ENCODE measurements around the gene JPT2.

The JPT2 gene

DNA sequence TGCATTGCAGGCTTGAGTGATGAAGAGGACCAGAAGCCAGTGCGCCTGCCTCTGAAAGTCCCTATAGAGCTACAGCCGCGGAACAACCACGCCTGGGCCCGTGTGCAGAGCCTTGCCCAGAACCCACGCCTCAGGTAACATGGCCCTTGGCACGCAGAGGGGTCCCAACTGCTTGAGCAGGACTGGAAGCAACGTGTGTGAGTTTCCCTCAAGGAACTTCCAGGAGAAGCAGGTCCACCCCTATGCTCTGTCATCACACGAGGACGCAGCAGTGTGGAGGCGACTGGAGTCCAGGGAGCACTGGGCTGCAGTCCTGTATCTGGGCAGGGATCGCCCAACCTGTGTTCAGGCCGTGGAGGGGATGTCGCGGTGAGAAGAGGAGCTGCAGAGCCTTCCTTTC lies 25.1 kb upstream of the JPT2 start:
- no peak for DNase-seq

DNA sequence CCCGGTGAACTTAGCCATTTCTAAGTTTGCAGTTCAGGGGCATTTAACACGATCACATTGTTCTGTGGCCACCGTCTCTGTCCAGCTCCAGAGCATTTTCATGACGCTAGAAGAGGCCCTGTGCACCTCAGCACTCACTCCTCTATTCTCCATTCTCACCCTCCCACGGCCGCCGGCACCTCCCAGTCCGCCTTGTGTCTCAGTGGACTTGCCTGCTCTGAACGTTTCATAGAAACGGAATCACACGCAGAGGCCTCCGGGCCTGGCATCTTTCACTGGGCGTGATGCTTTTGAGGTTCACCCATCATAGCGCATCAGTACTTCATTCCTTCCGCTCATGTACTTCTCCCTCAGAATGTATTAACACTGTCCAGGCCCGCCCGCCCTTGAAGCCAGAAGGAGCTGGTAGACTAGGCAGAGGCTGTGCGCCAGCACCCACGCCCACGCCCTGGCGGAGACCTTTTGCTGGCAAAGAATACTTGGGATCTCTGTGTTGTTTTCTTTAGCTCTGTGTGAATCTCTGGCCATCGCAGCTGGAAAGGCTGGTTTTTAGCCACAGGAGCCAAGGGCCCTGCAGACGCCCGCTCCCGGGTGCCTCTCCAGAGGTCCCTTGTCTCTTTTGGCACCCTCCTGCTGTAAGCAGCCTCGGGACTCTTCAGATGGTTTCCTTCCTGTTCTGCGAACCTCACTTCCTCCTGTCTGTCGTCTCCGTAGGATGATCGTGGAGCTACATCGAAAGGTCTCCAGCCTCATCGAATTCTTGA lies 23.4 kb upstream of the JPT2 start:
- no peak for DNase-seq

DNA sequence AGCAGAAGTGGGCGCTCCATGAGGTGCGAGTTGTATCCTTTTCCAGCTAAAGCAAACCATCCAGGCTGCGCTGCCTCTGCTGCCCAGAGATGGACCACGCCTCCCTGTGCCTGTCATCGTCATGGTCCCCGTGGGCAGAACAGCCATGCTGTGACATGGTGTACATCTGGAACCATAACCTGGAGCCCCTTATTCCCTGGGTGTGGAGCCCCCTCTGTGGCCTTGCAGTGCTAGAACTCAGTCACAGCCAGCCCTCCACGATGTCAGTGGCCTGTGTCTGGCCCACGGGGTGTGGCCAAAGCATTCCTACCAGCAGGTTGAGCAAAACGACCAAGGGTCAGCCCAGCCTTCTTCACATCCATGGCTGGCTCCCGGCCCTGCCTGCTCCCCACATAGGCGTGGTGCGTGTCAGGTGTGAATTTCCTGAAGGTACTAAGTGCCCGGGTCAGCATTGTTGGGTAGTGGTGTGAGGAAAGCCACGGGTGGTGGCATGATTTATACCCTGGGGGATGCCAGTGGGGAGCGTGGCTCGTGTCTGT lies 22.7 kb upstream of the JPT2 start:
- DNase-seq, result no peak

DNA sequence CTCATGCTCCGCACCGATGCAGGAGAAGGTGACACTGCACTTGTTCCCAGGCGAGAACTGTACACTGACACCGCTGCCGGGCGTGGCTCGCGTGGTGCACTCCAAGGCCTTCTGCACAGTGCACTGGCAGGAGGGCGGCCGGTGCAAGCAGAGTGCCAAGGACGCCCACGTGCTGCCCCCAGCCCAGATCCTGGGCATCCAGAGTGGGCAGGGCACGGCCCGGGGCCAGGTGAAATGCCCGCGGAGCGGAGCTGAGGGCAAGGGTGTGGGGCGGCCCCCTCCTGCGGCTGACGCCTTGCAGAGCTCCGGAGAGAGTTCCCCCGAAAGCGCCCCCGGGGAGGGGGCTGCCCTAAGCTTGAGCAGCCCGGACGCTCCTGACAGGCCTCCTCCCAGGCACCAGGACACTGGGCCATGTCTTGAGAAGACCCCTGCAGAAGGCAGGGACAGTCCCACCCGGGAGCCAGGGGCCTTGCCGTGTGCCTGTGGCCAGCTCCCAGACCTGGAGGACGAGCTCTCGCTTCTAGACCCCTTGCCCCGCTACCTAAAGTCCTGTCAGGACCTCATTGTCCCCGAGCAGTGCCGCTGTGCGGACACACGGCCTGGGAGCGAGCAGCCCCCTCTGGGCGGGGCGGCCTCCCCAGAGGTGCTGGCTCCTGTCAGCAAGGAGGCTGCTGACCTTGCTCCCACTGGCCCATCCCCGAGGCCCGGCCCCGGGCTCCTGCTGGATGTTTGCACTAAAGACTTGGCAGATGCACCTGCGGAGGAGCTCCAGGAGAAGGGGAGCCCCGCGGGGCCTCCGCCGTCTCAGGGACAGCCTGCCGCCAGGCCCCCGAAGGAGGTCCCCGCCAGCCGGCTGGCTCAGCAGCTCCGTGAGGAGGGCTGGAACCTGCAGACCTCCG lies 21.9 kb upstream of the JPT2 start:
- DNase-seq, result no peak

DNA sequence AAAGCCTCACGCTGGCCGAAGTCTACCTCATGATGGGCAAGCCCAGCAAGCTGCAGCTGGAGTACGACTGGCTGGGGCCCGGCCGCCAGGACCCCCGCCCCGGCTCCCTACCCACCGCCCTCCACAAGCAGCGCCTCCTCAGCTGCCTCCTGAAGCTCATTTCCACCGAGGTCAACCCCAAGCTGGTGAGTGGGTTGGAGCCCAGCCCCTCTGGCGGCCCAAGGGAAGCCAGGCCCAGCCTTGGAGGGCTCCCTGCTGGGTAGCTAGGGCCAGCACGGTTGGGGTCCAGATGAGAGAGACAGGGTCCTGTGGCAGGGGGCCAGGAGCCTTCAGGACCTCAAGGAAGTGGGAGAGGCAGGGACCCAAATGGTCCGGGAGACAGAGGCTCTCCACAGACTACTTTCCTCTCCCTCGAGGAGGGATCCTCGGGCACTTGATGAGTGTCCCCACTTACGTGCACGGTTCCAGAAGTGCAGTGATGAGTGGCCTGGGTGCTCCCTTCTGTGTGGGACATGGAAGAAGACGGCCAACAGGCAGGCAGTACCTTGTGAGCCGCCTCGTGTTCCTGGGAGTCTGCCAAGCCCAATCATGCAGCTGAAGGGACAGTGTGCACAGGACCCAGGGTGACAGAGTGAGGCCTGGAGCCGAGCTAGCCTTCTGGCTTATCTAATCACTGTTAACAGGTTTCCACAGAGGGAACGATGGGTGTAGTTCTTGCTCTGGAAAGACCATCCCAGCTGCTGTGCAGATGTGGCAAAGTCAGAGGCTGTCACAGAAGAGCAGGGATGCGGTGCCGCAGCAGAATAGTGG lies 21.1 kb upstream of the JPT2 start:
- no peak for DNase-seq

DNA sequence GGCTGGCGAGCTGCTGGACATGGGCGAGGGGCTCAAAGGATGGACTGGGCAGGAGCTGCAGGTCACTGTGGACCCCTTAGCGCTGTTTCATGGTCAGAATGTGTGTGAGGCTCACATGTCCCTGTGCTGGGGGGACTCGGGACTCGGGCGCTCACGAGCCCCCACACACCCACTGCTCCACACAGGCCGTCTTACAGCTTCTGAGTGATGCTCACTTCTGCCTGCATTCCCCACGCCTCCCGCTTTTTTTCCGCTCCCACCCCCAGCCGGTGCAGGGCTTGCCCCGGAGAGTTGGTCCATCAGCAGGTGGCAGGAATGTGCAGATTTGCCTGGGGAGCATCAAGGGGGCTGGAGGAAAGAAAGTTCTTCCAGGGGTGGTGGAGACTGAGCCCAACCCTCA lies 20.2 kb upstream of the JPT2 start:
- no peak for DNase-seq

DNA sequence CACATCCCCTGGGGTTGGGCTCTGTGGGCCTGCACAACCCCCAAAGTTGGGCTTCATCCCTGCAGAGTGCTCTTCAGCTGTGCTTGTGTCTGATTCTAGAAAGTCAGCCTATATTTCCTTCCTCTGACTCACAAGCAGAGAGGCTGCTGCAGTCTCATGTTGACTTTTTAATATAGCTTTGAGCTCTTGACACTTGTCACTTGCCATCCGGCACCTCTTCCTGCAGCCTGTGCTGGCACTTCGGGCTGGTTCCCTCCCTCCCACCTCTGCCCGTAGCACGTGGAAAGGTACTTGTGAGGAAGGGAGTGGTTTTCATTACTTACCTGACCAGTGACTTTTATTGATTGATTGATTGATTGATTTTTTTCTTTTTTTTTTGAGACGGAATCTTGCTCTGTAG lies 19.0 kb upstream of the JPT2 start:
- DNase-seq, result no peak

DNA sequence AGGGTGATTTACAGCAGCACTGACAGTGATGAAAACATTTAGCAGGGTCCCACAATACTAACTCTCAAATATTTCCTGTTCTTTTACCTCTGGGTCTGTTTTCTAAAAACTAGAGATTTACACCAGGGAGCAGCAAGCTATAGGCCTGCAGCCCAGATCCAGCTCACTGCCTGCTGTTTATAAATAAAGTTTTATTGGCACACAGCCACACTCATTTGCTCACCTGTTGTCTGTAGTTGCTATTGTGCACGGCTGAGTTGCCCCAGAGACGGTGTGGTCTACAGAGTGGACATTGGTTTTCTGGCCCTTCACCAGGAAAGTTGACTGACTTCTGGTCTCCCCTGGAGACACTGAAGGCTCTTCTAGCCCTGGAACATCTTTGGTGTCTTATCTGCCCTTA lies 16.3 kb upstream of the JPT2 start:
- no peak for DNase-seq

DNA sequence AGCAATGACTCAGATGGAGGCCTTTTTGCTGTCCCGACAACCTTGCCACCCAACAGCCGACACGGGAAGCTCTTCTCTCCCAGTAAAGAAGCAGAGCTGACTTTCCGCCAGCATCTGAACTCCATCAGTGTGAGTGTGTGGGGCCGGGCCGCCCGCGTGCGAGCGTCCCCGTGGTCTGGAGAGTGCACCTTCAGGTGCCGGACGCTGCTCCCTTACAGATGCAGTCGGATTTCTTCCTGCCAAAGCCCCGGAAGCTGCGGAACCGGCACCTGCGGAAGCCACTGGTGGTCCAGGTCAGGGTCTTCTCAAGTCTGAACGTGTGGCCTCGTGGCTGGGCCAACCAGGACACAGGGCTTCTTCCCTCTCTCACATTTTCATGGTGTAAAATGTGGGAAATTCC lies 15.5 kb upstream of the JPT2 start:
- no peak for DNase-seq

DNA sequence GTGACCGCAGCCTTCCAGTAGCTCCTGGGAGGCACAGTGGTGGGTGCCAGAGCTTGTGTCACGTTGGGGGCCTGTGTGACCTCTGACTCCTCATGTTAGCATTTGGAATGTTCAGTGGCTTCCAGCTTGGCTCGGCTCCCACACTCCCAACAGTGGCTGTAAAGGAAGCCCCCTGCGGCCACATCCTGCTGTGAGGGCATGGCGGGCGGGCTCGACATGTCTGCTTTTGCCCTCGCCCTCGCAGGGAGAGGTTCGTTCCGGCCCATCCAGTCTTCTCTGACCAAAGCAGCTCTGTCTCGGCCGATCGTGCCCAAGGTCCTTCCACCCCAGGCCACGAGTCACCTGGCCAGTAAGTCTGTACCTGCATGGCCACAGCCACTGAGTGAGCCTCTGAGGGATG lies 12.2 kb upstream of the JPT2 start:
- no peak for DNase-seq

DNA sequence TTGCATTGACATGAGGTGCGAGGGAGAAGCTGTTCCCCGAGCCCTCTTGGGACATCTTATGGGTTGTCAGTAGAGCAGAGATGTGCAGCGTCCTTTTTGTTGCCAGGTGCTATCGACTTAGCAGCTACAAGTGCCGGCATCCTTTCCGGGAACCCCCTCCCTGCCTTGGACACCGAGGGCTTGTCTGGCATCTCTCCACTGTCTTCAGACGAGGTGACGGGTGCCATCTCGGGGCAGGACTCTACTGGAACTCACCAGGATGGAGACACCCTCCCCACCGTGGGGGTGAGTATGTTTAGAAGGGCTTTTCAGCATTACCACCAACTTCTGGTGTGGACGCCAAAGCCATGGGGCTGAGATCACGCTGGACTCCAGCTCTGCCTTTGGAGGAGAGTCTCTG lies 11.8 kb upstream of the JPT2 start:
- DNase-seq, result no peak

DNA sequence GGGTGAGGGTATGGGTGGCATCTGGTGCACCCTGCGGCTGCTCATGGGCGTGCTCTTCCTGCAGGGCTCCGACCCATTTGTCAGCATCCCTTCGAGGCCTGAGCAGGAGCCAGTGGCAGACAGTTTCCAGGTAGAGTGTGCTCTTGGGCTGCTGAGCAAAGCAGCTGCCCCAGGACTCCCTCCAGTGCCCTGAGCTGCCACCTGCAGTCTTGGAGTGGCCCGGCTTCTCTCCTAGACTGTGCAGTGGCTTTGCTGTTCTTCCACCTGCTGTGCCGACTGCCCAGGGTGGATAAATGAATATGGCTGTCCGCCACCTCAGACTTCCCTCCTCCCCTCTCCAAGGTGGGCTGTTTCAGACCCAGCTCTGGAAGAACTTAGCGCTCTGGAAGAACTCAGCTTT lies 10.8 kb upstream of the JPT2 start:
- DNase-seq, result no peak

DNA sequence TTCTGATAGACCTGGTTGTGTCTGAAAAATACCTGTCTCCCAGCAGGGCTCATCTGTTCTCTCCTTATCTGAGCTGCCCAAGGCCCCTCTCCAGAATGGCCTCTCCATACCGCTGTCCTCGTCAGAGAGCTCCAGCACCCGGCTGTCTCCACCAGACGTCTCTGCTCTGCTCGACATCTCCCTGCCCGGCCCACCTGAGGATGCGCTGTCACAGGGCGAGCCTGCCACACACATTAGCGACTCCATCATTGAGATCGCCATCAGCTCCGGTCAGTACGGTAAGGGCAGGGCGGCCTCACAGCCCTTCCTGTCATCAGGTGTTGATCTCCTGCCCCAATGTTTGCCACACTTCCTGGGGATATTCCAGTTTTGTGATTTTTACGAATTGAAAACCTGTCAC lies 10.2 kb upstream of the JPT2 start:
- no peak for DNase-seq

DNA sequence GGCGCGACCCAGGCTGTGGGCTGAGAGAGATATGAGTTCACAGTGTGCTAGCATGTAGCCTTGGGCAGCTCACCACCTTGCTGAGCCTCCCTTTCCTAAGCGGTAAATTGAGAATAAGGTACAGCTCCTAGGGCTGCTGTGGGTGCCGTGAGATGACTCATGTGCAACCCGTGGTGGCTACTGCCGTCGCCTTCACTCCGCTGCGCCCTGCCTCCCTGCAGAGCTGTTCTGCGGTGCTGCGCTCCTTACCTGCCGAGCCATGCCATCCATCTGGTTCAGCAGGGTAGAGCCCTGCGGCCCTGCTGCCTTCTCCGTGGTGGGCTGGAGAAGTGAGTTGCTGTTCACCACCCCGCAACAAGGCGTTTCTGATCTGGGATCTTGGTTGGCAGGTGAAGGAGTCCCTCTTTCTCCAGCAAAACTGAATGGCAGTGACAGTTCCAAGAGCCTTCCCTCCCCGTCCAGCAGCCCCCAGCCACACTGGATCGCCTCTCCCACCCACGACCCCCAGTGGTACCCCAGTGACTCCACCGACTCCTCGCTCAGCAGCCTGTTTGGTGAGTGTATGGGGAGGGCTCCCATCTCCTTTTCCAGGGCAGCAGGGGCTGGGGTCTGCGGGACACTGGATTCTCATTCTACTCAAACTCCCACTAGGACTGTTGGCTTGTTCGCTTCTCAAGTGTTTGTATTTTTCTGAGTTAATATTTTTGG lies 9.3 kb upstream of the JPT2 start:
- no peak for DNase-seq

DNA sequence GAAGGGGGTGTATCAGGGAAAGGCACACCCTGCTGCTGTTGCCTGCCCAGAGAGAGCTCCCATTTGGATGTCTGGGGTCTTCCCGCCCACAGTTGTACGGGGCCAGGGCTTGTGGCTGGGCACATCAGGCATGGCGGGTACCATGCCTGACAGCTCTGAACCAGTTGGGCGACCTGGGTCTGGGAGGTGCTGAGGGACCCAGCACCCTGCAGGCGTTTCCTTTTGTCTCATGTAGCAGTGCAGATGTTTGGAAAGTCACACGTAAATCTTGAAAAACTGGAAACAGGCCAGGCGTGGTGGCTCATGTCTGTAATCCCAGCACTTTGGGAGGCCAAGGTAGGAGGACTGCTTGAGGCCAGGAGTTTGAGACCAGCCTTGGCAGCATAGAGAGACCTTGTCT lies 8.4 kb upstream of the JPT2 start:
- no peak for DNase-seq

DNA sequence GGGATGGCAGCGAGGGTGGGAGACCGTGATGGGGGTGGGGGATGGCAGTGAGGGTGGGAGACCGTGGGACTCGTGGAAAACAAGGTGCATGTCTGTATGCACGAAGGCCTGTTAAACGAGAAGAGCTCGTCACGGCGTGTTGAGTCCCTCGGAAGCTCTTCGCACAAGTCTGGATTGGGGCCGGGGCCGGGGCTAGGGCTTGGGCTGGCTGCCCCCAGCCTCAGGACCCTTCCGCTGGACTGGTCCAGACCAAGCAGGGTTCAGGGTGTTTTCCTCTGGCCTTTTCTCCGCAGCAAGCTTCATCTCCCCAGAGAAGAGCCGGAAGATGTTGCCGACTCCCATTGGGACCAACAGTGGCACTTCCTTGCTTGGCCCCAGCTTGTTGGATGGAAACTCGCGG lies 7.7 kb upstream of the JPT2 start:
- no peak for DNase-seq

DNA sequence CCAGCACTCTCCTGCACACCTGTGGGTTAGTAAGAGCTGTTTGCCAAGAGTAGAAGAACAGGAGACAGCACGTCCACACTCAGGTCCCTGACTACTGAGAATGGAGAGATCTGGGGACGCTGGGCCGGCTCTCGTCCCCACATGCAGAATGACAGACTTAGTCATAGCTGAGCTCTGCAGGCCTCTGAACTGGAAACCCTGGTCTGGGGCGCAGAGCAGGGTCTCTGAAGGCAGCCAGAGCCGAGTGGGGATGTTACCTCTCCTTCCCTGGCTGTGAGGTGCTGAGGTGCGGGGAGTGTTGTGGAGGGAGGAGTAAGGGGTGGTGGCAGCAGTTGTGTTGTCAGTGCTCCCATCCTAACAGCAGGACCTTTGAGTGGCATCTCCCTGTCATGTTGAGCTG lies 7.2 kb upstream of the JPT2 start:
- DNase-seq, result no peak

DNA sequence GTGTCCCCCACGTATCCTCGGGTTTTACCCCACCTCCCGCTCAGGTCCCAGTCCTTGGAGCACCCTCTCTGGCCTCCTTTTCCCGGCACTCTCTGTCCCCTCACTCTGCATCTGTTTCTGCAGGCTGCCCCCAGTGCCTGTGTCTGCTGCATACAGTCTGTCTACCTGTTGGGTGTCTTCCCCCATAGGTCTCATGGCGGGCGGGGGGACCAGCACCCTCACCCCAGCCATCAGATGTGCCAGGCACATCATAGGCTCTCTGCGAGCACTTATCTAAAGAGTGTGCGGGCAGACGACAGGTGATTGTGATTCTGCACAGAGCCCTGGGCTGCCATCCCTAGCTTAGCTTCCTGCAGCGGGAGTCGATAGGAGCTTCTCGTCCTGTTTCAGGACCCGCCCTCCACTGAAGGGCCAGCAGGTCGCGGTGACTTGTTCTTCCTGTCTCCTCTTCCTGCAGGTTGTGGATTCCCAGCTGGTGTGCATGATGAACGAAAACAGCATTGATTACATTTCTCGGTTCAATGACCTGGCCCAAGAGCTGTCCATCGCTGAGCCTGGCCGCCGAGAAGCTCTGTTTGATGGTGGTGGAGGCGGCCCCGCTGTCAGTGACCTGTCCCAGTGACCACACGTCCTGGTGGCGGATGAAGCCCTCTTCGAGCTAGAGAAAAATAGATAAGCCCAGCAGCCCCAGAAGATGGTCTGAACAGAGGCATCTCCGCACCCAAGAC lies 4.5 kb upstream of the JPT2 start:
- no peak for DNase-seq

DNA sequence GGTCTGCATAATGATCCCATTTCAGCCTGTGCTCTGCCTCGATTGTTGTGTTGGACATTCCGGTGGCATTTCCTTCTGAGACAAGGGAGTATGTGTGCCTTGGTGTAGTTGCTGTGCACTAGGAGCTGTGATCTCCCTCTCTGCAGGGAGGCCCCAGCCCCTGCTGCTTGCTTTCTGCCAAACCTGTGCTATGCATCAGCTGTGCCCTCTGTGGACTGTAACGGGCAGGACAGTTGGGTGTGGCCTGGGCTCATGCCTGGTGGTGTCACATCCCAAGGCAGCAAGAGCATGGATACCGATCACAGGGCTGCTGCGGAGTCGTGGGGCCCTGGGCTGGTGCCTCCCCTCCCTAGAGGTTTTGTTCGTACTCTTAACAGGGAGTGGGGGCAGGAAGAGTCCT lies 3.8 kb upstream of the JPT2 start:
- no peak for DNase-seq

DNA sequence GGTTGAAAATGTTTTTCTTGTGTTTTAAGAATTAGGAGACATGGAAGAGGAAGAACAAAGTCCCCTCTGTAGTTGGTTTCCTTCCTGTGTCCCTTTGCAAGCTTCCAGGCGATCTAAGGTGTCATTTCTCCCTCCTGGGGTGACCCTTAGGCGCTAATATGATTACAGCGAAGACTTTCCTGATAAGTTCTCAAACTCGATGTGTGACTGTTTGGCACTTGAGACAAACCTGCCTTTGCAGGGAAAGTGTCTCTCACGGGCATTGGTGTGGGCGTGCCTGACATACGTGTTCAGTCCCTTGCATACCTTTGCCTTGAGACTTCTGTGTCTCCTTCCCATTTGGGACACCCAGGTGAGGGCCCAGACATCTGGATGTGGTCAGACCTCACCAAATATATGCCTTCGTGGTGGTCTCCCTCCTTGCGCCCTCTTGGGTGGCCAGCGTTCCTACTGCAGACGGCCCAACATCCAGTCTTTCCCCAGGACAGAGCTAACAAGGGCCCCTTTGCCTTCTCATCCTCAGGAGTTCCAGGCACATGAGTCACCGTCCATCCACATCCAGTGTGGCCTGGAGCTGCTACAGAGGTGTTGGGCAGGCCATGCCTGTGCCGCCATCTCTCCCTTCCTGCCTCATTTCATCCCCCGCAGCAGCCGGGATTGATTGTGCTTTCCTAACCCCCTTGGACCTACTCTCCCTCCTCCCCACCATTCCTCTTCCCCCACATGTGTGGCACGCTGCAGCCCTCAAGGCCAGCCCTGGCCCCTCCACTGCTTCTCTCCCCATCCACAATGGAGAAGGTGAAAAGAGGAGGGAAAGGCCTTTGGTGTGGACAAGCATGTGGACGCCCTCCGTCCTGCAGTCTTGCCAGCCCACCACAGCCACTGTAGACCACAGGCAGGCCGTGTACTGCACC lies 3.1 kb upstream of the JPT2 start:
- DNase-seq, result no peak

DNA sequence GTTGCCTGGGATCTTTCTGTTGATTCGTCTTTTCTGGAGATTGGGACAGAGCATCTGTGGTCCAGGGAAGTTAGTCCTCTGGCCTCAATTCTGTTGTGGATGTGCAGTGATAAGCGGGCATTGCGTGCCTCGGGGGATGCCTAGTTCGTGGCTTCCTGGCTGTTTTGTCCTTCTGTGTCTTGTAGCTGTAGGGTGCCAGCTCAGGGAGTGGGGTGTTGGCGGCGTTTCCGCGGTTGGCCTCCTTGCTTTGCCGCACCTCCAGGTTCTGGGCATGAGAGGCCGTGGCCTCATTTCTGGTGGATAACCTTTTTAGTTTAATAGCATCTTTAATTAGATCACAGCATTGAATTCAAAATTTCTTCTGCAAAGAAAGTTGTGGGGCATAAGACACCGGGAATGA lies 1.4 kb upstream of the JPT2 start:
- DNase-seq, result no peak
